AG04450 (cell line): ENCODE data around the gene ADARB2. TPM values are rescaled to one million over a fixed set of nuclear protein-coding genes. Genes with fewer than 3 reads are reported as not detected.

Source experiments
- CTCF ChIA-PET: fragments of 300-600, 350-600 bp; formaldehyde crosslinking; extraction: SDS; loops from one replicate; lab custom pipeline; 2022; ENCODE audit warnings: antibody characterized with exemption, inconsistent platforms; lab: Charles Lee
- POLR2A ChIA-PET: fragments of 350-600 bp; formaldehyde crosslinking; extraction: SDS; loops from one replicate; lab custom pipeline; 2021; ENCODE audit warnings: antibody characterized with exemption, inconsistent platforms; lab: Yijun Ruan, JAX
- DNase-seq: peaks from one replicate; pipeline ENCODE4 v3.0.0-alpha.2; 2011; ENCODE audit warnings: low read depth, low spot score
- H3K27ac ChIP-seq: one replicate; pipeline ENCODE4 v1.5.1; 2012; ENCODE audit warnings: low read depth, low read length, control low read depth
- H3K27me3 ChIP-seq: one replicate; pipeline ENCODE4 v1.6.0; 2012; ENCODE audit warnings: low read length; ENCODE audit not compliant: control insufficient read depth, insufficient read depth
- H3K4me3 ChIP-seq: 2 replicates; pipeline ENCODE4 v1.5.1; 2011; ENCODE audit warnings: mild to moderate bottlenecking, low read depth, low read length, control low read depth
- H3K9me3 ChIP-seq: 2 replicates; pipeline ENCODE4 v1.5.1; 2012; ENCODE audit warnings: low read length; ENCODE audit not compliant: control insufficient read depth, insufficient read depth
- CTCF ChIP-seq: IDR thresholded peaks from 2 replicates; pipeline ENCODE4 v1.5.1; 2011; ENCODE audit warnings: low read depth, low read length, control low read depth, inconsistent platforms
- polyA plus RNA-seq: library from polyadenylated mRNA; depleted of rRNA; stranded (reverse); fragments of >200 nt; gene quantifications from 2 replicates; pipeline ENCODE4 v1.2.3, GENCODE V29; 2011

The ADARB2 gene
- polyA plus RNA-seq, 1 experiment = not detected

GRCh38 chr10:1475098-1475591 lies 262.2 kb downstream of the ADARB2 start:
- peaks cover 87% of the 10 kb centered on the region for H3K9me3 ChIP-seq
- H3K27me3 ChIP-seq = no peaks in the 10 kb centered on the region
- TF ChIP-seq CTCF = no peak
- POLR2A ChIA-PET = no interaction called here
- H3K27ac ChIP-seq = no peak overlapping the region
- no peak overlapping the region for H3K4me3 ChIP-seq
- CTCF ChIA-PET = no interaction called here
- no peak for DNase-seq

GRCh38 chr10:1474376-1475097 lies 262.8 kb downstream of the ADARB2 start:
- Histone ChIP-seq H3K4me3 (no peak overlapping the region), H3K9me3 (peaks cover 92% of the 10 kb centered on the region), H3K27ac (no peak overlapping the region), H3K27me3 (no peaks in the 10 kb centered on the region)
- ChIA-PET CTCF (no interaction called here), POLR2A (no interaction called here)
- no peak for TF ChIP-seq CTCF
- no peak for DNase-seq

- CTCF ChIA-PET = interaction anchor here (0.9 kb wide), 1 partner anchor 16 kb away, joined by 3 read pairs; no protein-coding TSS in a partner anchor
- Histone ChIP-seq H3K27ac (no peak overlapping the region), H3K9me3 (peaks cover 88% of the 10 kb centered on the region), H3K27me3 (no peaks in the 10 kb centered on the region), H3K4me3 (no peak overlapping the region)
- POLR2A ChIA-PET = no interaction called here
- no peak for DNase-seq
- no peak for TF ChIP-seq CTCF
Observed at GRCh38 chr10:1473874-1474273, 263.5 kb downstream of the ADARB2 start.

GRCh38 chr10:1472178-1472958 lies 265.0 kb downstream of the ADARB2 start:
- no peak for TF ChIP-seq CTCF
- no peak for DNase-seq
- ChIA-PET CTCF (no interaction called here), POLR2A (no interaction called here)
- no peaks in the 10 kb centered on the region for H3K27me3 ChIP-seq
- peaks cover 88% of the 10 kb centered on the region for H3K9me3 ChIP-seq
- no peak overlapping the region for H3K27ac ChIP-seq
- H3K4me3 ChIP-seq = no peak overlapping the region

- TF ChIP-seq CTCF = no peak
- DNase-seq = no peak
- CTCF ChIA-PET = no interaction called here
- Histone ChIP-seq H3K27ac (no peak overlapping the region), H3K27me3 (no peaks in the 10 kb centered on the region), H3K9me3 (peaks cover 90% of the 10 kb centered on the region), H3K4me3 (no peak overlapping the region)
- POLR2A ChIA-PET = no interaction called here
Observed at GRCh38 chr10:1468811-1469210, 268.5 kb downstream of the ADARB2 start.
